Renal cortex interstitium (tissue), 15 donors: ENCODE results near the gene STRN3. TPM values are rescaled to one million over a fixed set of nuclear protein-coding genes. Genes with fewer than 3 reads are reported as not detected.
"Not testable (repeated sequence)": the region's sequence is repeated elsewhere in the genome, so short reads cannot be mapped to it uniquely, and the experiment has no call there.

Experiments used
- DNase-seq, 11 donors: peaks; one replicate each; pipeline ENCODE4 v3.0.0-alpha.2; 2013; ENCODE audit warnings: low read depth in 9 of 11, low spot score in 4 of 11; ENCODE audit errors: extremely low read depth in 1 of 11
- long read RNA-seq, 16 experiments: transcript quantifications; one replicate each; lab custom pipeline, GENCODE V29; 2026
- polyA plus RNA-seq, 3 donors: library from polyadenylated mRNA; unstranded; fragments of 120-200 nt; gene quantifications; one replicate each; pipeline ENCODE4 v1.2.1, GENCODE V29; 2013; ENCODE audit not compliant: insufficient read length in 3 of 3

Gene STRN3
- 10 to 100 TPM; 43.7 to 52.7 (median 45.6) TPM for polyA plus RNA-seq
- long read RNA-seq, donor 1, result 0 reads
- long read RNA-seq, donor 2, partial matches to known transcripts, result 42 of 43 reads
- long read RNA-seq, donor 2, other reads (novel, unspliced or antisense), result 0 of 43 reads
- long read RNA-seq, donor 3, partial matches to known transcripts, result 0 of 1 reads
- long read RNA-seq, donor 3, other reads (novel, unspliced or antisense), result 0 of 1 reads
- long read RNA-seq, donor 4, partial matches to known transcripts, result 0 of 1 reads
- long read RNA-seq, donor 4, other reads (novel, unspliced or antisense), result 0 of 1 reads
- long read RNA-seq, donor 5, result 0 reads
- long read RNA-seq, donor 6, partial matches to known transcripts, result 0 of 2 reads
- long read RNA-seq, donor 6, other reads (novel, unspliced or antisense), result 0 of 2 reads
- long read RNA-seq, donor 7, partial matches to known transcripts, result 0 of 2 reads
- long read RNA-seq, donor 7, other reads (novel, unspliced or antisense), result 0 of 2 reads
- long read RNA-seq, donor 8, result 0 reads
- long read RNA-seq, donor 9, partial matches to known transcripts, result 0 of 11 reads
- long read RNA-seq, donor 9, other reads (novel, unspliced or antisense), result 10 of 11 reads
- long read RNA-seq, donor 10, partial matches to known transcripts, result 0 of 1 reads
- long read RNA-seq, donor 10, other reads (novel, unspliced or antisense), result 0 of 1 reads
- long read RNA-seq, donor 11, partial matches to known transcripts, result 0 of 1 reads
- long read RNA-seq, donor 11, other reads (novel, unspliced or antisense), result 0 of 1 reads
- long read RNA-seq, donor 12, result 0 reads
- long read RNA-seq, donor 13, result 0 reads
- long read RNA-seq, donor 14, partial matches to known transcripts, result 0 of 2 reads
- long read RNA-seq, donor 14, other reads (novel, unspliced or antisense), result 0 of 2 reads
- long read RNA-seq, donor 15, result 0 reads
- long read RNA-seq, donor 16, transcript STRN3-201 (16 exons, 3,970 nt), result major isoform, 5 of 10 reads
- long read RNA-seq, donor 16, partial matches to known transcripts, result 5 of 10 reads
- long read RNA-seq, donor 16, other reads (novel, unspliced or antisense), result 0 of 10 reads

DNA sequence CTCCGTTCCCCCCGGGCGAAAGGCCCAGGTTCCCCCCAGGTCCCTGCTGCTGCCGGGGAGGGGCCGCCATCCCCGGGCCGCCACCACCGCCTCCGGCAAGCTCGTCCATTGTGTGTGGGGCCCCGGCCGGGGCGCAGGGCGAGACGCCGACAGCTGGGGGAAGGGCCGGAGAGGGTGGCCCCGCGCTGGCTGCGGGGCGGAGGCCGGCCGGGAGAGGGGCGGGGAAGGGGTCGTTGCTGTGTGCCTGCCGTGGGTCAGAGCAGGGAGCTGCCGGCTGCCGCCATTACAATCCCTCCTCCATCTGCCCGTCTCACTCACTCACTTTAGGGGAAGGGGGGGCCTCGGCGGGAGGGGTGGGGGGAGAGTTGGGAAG lies at the start of gene STRN3:
Gene STRN3, minus strand, starts transcription at position 303 of the 373 bp plus-strand sequence. Its CDS starts 194 bp downstream, at position 109.
- DNase-seq, result peak in 1 of 11 donors; percentile 18

DNA sequence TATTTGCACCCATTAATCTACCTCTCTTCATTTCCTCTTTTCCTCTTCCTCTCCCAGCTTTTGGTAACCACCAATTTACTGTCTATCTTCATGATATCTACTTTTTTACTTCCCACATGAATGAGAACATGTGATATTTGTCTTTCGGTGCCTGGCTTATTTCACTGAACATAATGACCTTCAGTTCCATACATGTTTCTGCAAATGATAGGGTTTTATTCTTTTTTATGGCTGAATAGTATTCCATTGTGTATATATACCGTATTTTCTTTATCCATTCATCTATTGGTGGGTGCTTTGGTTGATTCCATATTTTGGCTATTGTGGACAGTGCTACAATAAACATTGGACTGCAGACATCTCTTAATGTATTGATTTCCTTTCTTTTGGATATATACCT lies 49.0 kb upstream of the STRN3 start:
- DNase-seq, result no peak

DNA sequence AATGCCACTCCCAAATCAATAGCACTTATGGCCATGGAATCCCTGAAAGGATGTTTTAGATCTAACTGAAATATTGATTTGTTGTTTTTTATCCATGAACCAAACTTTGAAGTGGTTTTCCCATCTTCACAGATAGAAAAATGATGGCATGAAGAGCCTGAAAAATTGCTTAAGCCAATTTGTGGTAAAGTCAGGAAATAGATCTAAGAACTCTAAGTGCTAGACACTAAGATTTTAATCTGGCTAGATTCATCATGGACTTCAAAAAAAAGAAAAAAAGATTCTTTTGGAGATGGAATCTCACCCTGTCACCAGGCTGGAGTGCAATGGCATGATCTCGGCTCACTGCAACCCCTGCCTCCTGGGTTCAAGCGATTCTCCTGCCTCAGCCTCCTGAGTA lies 45.0 kb upstream of the STRN3 start:
- no peak for DNase-seq

GRCh38 chr14:31070431-31070830 lies 44.3 kb upstream of the STRN3 start:
- DNase-seq, result no peak

GRCh38 chr14:31069343-31069742 lies 43.2 kb upstream of the STRN3 start:
- DNase-seq, result no peak

- no peak for DNase-seq
Observed at GRCh38 chr14:31068235-31068634, 42.1 kb upstream of the STRN3 start.

DNA sequence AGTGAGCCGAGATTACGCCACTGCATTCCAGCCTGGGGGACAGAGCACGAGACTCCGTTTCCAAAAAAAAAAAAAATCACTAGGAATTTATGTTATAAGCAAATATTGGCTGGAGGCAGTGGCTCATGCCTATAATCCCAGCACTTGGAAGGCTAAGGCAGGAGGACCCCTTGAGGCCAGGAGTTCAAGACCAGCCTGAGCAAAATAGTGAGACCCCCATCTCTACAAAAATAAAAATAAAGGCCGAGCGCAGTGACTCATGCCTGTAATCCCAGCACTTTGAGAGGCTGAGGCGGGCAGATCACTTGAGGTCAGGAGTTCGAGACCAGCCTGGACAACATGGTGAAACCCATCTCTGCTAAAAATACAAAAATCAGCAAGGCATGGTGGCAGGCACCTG lies 36.7 kb upstream of the STRN3 start:
- DNase-seq, result not testable (repeated sequence)

GRCh38 chr14:31060253-31060875 lies 34.2 kb upstream of the STRN3 start:
- no peak for DNase-seq

GRCh38 chr14:31059152-31059924 lies 33.2 kb upstream of the STRN3 start:
- peak in 1 of 11 donors; percentile 7 for DNase-seq

GRCh38 chr14:31057701-31058364 lies 31.7 kb upstream of the STRN3 start:
- no peak for DNase-seq

- no peak for DNase-seq
Observed at GRCh38 chr14:31057035-31057434, 30.9 kb upstream of the STRN3 start.

DNA sequence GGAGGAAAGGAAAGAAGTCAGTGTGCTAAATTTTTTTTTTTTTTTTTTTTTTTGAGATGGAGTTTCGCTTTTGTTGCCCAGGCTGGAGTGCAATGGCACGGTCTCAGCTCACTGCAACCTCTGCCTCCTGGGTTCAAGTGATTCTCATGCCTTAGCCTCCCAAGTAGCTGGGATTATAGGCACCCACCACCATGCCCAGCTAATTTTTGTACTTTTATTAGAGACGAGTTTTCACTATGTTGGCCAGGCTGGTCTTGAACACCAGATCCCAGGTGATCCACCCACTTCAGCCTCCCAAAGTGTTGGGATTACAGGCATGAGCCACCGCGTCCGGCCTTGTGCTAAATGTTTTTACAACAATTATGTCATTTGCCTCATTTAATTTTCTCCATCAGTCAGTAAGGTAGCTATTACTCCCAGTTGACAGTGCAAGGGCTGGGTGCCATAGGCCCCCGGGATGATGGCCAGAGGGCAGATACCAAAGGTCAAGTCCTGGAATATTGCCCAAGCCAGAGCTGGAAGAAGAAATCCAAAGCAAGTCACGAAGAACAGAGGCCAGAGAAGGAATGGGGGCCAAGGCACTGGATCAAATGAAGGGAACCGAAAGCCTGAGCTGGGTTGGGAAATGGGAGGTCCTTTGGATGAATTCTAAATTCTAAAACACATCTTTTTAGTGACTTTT lies 26.9 kb upstream of the STRN3 start:
- DNase-seq, result not testable (repeated sequence)

DNA sequence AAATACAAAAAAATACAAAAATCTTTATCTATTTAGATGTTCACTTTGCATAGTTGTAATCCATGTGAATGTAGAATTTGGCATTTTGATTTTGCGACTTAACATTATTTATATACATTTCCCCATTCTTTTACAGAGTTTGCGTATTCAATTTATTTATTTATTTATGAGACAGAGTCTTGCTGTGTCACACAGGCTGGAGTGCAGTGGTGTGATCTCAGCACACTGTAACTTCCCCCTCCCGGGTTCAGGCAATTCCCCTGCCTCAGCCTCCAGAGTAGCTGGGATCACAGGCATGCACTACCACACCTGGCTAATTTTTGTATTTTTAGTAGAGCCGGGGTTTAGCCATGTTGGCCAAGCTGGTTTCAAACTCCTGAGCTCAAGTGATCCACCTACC lies 25.3 kb upstream of the STRN3 start:
- no peak for DNase-seq

DNA sequence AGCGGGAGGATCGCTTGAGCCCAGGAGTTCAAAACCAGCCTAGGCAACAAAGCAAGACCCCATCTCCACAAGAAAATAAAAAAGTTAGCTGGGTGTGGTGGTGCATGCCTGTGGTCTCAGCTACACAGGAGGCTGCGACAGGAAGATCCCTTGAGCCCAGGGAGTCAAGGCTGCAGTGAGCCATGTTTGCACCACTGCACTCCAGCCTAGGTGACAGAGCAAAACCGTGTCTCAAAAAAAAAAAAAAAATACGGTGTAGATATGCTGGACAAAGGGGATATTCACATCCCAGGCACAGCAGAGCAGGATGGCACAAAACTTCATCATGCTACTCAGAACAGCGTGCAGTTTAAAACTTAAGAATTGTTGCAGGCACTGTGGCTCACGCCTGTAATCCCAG lies 24.8 kb upstream of the STRN3 start:
- no peak for DNase-seq

DNA sequence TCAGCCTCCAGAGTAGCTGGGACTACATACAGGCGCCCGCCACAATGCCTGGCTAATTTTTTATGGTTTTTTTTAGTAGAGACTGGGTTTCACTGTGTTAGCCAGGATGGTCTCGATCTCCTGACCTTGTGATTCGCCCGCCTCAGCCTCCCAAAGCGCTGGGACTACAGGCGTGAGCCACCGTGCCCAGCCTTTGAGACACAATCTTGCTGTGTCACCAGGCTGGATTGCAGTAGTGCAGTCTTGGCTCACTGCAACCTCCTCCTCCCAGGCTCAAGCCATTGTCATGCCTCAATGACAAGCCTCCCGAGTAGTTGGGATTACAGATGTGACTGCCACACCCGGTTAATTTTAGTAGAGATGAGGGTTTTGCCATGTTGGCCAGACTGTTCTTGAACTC lies 21.3 kb upstream of the STRN3 start:
- no peak for DNase-seq

GRCh38 chr14:31045501-31046080 lies 19.4 kb upstream of the STRN3 start:
- no peak for DNase-seq

DNA sequence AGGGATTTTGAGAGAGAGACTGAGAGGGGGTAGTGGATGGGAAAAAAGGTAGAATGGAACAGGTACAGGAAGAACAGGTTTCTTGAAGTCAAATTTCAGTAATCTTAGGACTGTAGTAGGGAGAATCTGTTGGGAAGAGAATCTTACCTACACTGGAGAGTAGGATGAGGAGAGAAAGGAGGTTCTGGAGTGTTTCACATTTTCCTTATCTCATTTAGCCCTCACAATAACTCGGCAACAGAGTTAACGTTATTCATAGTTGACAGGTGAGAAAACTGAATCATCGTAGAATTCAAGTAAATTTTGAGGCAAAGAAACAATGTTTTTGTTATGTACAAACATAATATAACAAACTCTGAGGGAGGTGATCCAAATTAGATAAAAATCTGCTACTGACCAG lies 17.2 kb upstream of the STRN3 start:
- no peak for DNase-seq
